HG03045 (cell line): ENCODE results near the gene SPECC1L.

Experiments
- ATAC-seq: cut with Tn5 transposase; IDR thresholded peaks from one replicate; pipeline ENCODE4 v1.9.1; 2021; ENCODE audit warnings: mild to moderate bottlenecking, moderate library complexity; ENCODE audit not compliant: unreplicated experiment

SPECC1L gene

DNA sequence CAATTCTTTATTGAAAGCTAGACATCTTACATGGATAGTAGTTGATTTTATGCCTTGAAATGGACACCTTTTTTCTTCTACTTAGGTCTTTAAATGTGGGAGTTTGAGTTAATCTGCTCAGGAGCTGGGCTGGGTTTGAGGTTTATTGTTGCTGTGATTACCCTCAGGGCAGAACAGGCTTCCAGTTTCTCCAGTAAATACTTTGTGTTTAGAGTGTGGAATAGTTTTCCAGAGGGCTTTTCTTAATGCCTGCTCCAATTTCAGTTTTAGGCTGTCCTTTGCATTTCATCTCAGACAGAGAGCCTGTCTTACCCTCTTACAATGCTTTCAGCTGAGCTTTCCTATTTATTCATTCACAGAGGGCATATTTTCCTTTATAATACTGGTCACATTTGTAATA lies 86.9 kb downstream of the SPECC1L start:
- no peak for ATAC-seq

DNA sequence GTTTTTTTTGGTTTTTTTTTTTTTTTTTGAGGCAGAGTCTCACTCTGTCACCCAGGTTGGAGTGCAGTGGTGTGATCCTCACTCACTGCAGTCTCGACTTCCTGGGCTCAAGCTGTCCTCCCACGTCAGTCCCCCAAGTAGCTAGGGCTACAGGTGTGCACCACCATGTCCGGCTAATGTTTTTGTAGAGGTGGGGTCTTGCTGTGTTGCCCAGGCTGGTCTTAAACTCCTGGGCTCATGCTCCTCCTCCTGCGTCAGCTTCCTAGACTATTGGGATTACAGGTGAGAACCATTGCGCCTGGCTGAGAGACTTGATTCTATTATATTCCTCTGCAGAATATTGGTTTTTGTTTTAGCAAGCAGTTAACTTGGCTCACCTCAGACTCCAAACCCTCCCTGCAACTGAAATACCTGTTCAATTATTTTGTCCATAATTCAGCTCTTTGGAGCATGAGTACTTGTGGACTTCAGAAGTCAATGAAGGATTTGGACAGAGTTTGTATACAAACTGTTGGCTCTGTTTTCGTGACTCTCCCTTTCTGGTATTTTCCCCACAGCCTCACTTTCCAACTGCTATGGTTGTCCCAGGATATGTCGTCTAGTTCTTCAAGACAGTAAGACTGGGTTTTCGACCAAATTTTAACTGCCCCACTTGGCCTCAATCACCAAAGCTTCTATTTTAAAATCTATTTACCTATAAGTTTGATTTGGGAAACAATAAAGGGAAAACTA lies 87.6 kb downstream of the SPECC1L start:
- ATAC-seq = no peak

DNA sequence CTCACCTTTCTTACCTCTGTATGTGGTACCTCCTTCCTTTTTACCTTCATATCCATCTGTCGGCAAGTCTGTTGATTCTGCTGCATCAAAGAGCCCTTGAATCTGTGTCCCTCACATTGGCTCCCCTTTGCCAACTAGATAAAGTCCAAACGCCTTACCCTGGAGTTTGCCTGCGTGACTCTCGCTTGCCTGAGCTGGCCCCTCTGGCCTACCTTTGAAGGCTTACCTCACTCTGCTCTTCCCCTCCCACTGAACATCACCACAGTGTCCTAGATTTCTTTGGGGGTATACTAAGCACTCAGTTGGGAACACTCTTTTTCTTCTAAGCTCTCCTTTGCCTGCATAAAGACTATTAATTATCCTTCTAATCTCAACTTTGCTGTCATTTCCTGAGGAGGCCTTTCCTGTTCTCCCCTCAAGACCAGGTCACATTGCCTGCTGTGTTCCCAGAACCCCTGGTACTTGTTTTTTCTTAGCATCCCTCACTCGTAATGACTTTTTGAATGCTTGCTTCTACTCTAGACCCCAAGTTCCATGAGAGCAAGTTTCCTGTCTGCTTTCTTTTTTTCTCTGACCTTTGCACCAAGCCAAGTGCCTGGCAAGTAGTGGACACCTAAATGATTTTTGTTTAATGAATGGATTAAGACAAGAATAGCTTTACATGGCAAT lies 89.0 kb downstream of the SPECC1L start:
- no peak for ATAC-seq

DNA sequence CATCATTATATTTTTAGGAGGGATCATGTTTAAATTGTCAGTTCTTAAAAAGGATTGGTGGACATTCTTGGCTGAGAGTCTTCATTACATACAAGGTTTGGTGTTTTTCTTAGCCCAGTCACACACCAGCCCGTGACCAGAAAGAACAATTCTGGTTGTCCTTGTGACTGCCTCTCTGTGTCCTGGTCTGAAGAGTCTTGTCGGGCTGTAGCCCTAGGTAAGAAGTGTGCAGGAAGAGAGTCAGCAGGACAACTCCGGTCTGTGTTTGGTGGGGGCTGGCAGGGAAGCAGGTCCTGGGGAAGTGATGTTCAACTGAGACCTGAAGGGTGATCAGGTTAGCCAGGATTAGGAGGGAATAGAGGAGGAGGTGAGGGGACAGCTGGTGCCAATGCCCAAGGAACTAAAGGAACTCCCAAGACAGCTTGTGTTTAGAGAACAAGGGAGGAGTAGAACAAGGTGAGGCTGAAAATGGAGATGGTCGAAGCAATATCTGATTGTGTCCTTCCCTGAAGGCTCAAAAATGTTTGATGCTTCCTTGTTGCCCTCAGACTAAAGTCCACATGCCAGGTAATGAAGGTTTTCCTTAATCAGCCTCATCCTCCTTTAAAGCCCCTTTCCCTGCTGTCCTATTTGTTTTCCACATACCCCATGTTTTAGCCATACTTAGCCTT lies 91.5 kb downstream of the SPECC1L start:
- ATAC-seq = no peak

DNA sequence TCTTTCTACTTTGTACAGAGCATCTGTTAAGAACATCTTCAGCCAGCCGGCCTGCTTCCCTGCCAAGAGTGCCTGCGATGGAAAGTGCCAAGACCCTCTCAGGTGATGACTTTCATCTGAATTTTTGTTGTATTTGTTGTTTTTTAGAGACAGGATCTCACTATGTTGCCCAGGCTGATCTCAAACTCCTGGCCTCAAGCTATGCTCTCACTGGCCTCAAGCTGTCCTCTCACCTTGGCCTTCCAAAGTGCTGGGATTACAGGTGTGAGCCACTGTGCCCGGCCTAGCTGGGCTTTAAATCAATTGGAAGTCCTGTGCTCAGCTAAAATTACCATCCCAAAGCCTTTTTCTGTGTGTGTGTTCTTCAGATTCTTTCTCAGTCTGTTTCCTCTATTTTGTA lies 92.6 kb downstream of the SPECC1L start:
- no peak for ATAC-seq

DNA sequence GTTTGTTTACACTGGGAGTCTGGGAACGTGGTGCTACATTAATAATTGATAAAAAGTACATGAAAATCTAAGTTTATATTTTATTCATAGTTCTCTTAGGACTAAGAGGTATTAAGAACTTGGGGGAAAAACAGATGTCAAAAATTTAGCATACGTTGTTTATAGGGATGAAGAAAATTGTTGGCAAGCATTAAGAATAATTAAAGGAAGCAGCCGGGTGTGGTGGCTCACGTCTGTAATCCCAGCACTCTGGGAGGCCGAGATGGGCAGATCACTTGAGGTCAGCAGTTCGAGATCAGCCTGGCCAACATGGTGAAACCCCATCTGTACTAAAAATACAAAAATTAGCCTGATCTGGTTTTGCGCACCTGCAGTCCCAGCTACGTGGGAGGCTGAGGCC lies 96.1 kb downstream of the SPECC1L start:
- ATAC-seq = no peak

DNA sequence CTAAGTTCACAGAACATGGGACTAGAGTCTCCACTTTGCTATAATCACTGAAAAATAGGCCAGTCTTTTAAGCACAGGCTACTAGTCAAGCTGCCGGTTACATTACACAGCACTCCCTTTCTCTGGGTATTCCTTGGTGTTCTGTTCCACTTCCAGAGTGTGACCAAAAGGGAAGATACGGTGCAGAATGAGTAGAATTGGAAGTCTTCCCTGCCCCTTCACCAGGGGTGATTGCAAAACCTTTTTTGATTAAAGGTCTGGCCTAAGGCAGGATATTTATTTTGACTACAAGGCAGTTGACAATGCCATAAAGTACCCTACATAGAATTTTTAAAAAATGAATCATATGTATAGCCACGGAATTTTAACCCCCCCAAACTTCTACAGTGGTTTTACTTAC lies 97.2 kb downstream of the SPECC1L start:
- no peak for ATAC-seq

DNA sequence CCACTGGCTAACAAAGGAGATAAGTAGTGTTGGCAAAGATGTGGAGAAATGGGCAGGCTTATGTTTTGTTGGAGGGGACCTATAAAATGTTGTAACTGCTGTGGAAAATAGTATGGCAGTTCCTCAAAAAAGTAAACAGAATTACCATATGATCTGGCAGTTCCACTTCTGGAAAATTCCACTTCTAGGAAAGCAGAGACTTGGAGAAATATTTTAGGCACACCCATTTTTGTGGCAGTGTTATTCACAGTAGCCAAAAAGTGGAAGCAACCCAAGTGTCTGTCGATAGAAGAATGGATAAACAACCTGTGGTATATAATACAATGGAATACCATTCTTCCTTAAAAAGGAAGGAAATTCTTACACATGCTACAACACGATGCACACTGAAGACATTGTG lies 99.8 kb downstream of the SPECC1L start:
- ATAC-seq = no peak

DNA sequence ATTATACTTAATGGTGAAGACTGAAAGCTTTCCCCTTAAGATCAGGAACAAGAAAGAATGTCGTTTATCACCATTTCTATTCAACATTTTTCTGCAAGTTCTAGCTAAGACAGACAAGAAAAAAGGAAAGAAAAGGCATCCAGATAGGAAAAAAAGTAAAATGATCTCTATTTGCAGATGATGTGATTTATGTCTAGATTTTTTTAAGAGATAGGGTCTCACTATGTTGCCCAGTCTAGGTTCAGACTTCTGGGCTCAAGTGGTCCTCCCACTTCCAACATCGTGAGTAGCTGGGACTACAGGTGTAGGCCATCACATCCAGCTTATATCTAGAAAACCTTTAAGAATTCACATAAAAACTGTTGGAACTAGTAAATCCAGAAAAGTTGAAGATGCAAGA lies 105.4 kb downstream of the SPECC1L start:
- ATAC-seq = no peak

DNA sequence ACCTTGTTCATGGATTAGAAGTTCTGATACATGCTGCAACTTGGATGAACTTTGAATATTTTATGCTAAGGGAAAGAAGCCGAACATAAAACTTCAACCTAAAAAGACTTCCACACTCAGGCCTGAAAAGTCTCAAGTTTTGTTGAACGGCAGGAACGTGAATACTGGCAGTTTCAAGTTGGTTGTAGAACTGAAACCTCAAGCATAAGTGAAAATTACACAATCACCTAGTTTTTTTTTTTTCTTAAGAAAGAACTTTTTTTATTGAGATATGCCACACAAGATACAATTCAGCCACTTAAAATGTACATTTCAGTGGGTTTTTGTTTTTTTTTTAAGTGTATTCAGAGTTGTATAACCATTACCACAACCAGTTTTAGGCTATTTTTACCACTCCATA lies 106.0 kb downstream of the SPECC1L start:
- ATAC-seq = no peak

DNA sequence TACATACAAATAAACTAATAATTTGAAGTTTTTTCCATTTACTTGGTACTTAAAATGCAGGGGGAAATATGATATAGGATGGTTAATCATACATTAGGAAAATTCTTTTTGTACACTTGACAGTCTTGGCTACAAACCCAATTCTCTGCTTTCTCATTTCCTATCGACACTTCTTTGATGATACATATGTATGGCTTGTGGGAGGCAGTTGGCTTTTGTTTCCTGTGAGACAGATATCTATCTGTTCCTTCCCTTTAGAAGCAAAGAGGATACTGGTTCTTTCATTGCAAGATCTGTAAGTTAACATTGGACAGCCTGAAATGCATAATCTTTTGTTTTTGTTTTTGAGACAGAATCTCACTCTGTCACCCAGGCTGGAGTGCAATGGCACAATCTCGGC lies 108.9 kb downstream of the SPECC1L start:
- ATAC-seq = no peak

DNA sequence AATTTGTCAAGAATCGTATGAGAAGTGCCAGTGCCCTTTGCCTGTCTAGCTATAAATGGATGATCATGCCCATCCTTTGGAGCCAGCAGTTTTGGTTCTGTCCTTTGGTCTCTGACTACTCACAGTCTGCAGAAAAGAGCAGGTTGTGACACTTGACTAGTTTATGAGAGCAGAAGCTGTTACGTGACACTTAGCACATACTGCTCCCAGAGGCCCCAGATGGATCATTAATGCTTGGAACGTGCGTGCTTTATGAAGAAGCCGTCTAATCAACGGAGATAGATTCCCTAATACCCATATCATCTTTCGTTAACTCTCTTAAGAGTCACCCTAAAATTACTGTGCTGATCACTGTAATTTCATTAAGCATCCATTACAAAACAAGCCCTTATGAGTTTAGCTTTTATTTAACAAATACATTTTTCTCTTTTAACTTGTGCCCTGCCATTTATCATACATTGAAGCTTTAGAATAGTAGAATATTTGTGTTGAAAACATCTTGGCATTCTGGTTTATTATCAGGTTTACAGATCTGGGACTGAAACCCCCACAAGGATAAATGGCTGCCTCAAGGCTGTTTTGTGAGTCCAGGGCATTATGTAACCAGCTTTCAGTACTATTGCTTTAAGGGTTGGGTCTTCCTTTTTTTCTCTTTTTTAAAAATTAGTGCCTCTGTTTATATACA lies 109.7 kb downstream of the SPECC1L start:
- ATAC-seq = no peak

DNA sequence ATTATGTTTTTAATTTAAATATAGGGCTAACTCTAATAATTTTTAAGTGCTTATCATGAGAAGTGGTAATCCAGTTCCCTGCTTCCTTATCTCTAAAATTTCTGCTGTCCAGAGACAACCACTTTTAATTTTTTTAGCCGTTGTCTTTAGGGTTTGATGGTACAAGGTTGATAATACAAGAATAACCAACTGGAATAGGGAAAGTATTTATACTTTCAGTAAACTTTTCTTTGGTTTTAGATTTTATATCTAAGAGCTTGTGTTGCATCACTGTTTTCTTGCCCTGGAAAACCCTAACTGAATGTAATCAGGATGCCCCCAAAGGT lies 110.2 kb downstream of the SPECC1L start:
- no peak for ATAC-seq

DNA sequence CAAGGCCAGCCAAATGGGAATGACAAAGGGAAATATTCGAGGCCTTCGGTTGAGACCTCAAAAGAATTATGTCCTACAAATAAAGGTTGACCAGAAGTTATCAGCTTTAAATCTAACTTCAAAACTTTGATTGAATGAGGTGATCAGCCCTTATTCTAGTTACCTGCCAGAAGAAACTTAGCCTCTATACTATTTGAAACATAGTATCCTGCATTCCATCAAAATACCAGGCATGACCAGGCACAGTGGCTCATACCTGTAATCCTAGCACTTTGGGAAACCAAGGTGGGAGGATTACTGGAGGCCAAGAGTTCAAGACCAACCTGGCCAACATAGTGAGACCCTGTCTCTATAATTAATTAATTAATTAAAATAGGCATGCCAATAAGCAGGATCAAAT lies 112.4 kb downstream of the SPECC1L start:
- ATAC-seq = no peak

DNA sequence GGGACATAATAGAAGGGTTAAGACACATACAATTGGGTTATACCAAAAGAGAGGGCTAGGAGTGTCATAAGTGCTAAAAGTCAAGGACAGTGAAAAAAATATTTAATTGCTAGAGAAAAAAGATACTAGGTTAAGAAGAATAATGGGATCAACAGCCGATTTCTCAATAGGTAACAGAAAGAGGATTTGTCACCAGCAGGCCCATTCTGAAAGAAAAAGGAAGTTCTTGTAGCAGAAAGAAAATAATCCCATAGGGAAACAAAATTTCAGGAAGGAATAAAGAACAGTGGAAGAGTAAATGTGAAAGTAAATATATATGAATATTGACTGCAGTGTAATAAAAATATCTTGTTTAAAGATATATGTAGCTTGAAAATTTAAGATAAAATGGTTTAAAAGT lies 113.5 kb downstream of the SPECC1L start:
- no peak for ATAC-seq

DNA sequence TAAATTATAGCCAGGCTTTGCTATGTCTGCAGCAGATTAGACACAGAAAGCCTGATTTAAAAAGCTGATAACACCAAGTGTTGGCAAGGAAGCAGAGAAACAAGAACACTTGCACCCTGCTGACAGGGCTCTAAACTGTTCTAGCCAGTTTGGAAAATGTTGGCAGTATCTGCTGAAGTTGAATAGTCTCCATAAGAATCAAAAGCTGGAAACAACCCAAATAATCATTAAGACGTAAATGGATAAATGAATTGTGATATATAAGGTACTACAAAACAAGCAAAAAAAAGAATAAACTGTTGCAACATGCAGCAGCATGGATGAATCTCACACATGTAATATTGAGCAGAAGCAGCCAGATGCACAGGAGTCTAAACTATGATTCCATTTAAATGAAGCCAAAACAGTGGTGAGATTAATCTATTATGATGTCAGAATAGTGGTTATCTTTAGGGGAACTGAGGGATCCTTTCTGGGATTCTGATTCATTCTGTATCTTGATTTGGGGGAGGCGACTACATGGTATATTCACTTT lies 116.4 kb downstream of the SPECC1L start:
- ATAC-seq = no peak

DNA sequence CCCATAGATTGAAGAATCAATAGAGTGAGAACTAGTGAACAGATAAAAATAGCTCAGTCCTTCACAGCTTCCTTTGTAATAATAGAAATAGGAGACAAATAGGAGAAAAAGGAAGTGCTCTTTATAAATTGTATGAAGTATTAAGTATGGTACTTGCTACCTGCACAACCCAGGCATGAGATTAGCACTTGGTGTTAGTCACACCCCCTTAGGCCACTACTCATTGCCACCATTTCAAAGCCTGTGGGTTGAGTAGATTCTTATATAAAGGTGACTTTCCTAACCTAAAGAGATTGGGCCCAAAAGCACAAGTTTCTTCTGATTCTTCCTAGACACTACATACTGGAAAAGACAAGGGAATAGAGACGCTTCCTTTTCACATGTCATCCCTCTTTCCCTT lies 119.0 kb downstream of the SPECC1L start:
- ATAC-seq = no peak

DNA sequence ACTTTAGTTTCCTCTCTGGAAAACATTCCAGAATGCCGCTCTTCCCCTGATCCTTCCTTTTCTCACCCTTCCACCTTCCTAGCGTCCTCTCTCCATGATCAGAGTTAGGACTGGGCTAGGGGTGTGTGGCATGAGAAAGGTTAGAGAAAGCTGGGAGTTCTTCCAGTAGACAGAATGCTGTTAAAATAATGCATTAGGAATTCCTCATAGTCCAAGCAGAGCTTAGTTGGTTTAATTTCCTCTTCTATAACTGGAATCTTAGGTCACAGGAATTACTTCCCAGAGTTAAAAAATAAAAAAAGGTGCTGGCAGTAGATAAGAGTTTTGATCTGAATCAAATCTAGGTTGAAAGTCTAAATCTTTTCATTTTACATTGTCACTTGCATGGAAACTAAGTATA lies 119.5 kb downstream of the SPECC1L start:
- no peak for ATAC-seq

DNA sequence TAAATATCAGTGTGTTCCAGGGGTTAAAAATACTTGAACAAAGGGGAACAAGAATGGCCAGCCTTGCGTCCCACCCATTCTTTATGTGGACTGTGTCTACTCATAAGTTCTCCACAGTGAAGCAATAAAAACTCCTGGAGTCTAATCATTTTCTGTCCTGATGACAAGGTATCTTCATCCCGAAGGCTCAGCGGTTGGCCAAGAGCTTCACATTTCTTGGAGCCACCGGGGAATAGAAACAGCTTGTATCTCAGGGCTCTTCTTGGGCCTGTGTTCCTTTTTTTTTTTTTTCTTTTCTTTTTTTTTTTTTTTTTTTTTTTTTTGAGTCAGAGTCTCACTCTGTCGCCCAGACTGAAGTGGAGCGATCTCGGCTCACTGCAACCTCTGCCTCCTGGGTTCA lies 119.9 kb downstream of the SPECC1L start:
- no peak for ATAC-seq

DNA sequence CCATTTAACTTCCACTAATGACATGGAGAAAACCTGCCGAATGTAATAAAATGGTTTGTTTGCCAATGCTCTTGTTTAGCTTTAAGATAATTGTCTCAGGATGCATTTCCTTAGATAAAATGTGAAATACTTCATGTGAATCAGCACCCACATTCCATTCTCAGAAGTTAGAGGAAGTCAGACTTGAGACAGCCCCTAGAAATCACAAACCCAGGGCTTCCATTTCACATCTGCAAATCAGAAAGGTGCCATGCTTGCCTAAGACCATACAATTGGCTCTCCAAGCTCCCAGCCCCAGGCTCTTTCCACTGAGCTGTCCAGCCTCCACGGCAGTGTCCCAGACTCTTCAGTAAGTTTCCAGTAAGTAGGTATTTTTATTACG lies 121.2 kb downstream of the SPECC1L start:
- ATAC-seq = no peak

DNA sequence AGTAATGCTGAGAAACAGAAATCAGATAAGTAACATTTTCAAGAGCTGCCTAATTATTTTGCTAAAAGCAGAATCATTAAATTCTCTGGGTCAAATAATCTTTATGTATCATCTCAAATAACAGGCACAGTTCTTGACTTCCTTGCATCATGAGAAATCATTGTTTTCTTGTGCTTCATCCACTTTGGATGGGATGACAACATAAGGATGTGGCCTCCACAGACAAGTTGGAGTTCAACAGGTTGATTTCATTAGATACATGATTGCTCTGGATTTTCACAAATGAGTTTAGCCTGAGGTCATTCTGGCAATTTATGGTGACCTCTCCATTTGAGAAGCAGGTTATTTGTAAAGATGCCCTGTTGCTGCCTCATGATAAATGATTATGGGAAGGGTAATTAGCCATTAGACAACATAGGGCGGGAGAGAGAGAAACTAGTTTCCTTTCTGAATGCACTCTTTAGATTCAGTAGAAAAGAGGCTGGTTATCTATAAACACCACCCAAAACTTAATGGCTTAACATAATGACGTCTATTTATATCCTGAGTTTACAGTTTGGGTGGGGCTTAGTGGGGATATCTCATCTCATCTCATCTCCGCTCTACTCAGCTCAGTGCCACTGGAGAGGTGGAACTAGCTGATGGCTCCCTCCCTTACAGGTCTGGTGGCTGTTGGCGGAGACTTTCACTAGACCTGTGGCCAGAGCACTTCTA lies 121.7 kb downstream of the SPECC1L start:
- ATAC-seq = no peak
